Kidney (tissue), 14 donors: ENCODE results near the gene GTPBP6. TPM values are rescaled to one million over a fixed set of nuclear protein-coding genes. Genes with fewer than 3 reads are reported as not detected.

ENCODE experiments used
- DNase-seq, 5 donors: peaks; one replicate each; pipeline ENCODE4 v3.0.0-alpha.2; 2013 to 2020
- FAIRE-seq: peaks from 2 replicates; lab custom pipeline; 2012; peaks lifted over from hg19 to GRCh38; lab: Jason Lieb, UNC
- H3K27ac ChIP-seq, 2 donors: one replicate each; pipeline ENCODE4 v1.7.0; 2013; ENCODE audit warnings: low read depth in 2 of 2, low read length in 2 of 2, inconsistent platforms in 1 of 2
- H3K27me3 ChIP-seq: one replicate; pipeline ENCODE4 v1.7.1; 2013; ENCODE audit warnings: low read length, inconsistent platforms; ENCODE audit not compliant: control insufficient read depth, insufficient read depth
- H3K36me3 ChIP-seq, 3 donors: one replicate each; pipeline versions ENCODE4 v1.7.0 to v1.7.1; 2013; ENCODE audit warnings: low read length in 3 of 3, control low read depth in 1 of 3, inconsistent platforms in 1 of 3; ENCODE audit not compliant: insufficient read depth in 3 of 3, control insufficient read depth in 2 of 3
- H3K4me1 ChIP-seq, 3 donors: one replicate each; pipeline versions ENCODE4 v1.7.0 to v1.7.1; 2013; ENCODE audit warnings: low read length in 3 of 3, inconsistent platforms in 1 of 3, low read depth in 1 of 3; ENCODE audit not compliant: control insufficient read depth in 2 of 3, insufficient read depth in 2 of 3
- H3K4me3 ChIP-seq, 3 donors: one replicate each; pipeline versions ENCODE4 v1.7.0 to v1.8.1; 2013; ENCODE audit warnings: low read length in 3 of 3, control low read depth in 1 of 3, inconsistent platforms in 1 of 3
- H3K9ac ChIP-seq, 3 donors: one replicate each; pipeline versions ENCODE4 v1.7.0 to v1.7.1; 2013; ENCODE audit warnings: low read length in 3 of 3, control low read depth in 1 of 3, inconsistent platforms in 1 of 3
- H3K9me3 ChIP-seq, 3 donors: one replicate each; pipeline versions ENCODE4 v1.7.0 to v1.7.1; 2013; ENCODE audit warnings: low read length in 3 of 3, control low read depth in 1 of 3, inconsistent platforms in 1 of 3; ENCODE audit not compliant: control insufficient read depth in 2 of 3, insufficient read depth in 1 of 3
- intact Hi-C: fragments of 100-400 bp; cut with DNase I; formaldehyde crosslinking; loops from one replicate; pipeline ENCODE4 v1.11.1; 2022
- polyA plus RNA-seq: library from polyadenylated mRNA; stranded (reverse); fragments of 350-450 nt; fragmentation: Illumina TruSeq; extraction: RNeasy Lipid Tissue Mini Kit (QIAGEN cat#74804); gene quantifications from one replicate; pipeline ENCODE4 v1.2.3, GENCODE V29; 2014; ENCODE audit warnings: low read depth, low replicate concordance; ENCODE audit not compliant: insufficient read depth
- total RNA-seq: library from RNA; stranded (reverse); fragmentation: NEBNext Ultra II Directional; extraction: Animal tissue kit (Norgen Biotek cat#: 25700); gene quantifications from one replicate; pipeline ENCODE4 v1.2.1, GENCODE V29; 2021
- TF ChIP-seq, protein P1 (sequence below): IDR thresholded peaks from 3 replicates; pipeline ENCODE4 v1.5.1; 2012; ENCODE audit warnings: mild to moderate bottlenecking, moderate library complexity, borderline replicate concordance; ENCODE audit not compliant: insufficient read depth; ENCODE audit errors: extremely low read depth
- donor health status: control.
- donor health status: control.
- donor health status: control.
- donor health status: control.
- donor health status: control.
- donor health status: DM: yes; HTN: yes; CAD: no.
- donor health status: Normal renal cell carcinoma (clear cell type).

GTPBP6 gene
- total and polyA plus RNA-seq, 2 donors from 2014 or later, result 50.1 to 61.9 TPM

DNA sequence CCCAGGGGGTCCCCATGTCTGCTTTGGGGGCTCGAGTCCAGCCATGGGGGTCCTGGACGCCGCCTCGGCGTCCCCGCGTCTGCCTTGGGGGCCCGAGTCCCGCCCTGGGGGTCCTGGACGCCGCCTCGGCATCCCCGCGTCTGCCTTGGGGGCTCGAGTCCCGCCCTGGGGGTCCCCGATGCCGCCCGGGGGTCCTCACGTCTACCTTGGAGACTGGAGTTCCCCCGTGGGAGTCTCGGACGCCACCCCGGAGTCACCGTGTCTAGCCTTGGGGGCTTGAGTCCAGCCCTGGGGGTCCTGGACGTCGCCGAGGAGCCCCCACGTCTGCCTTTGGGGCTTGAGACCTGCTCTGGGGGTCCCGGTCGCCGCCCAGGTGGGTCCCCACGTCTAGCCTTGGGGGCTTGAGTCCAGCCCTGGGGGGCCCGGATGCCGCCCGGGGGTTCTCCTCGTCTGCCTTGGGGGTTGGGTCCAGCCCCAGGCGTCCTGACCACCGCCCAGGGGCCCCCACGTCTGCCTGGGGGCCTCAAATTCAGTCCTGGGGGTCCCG, 1.1 kb upstream of the GTPBP6 start:
- Histone ChIP-seq H3K9me3 (no peaks in the 10 kb centered on the region), H3K4me1 (peaks cover 0 to 10% (median 0%) of the 10 kb centered on the region in 3 donors), H3K4me3 (peak overlapping the region; percentile 44 to 75 (median 58)), H3K27me3 (no peaks in the 10 kb centered on the region), H3K36me3 (peaks cover 0 to 4% (median 4%) of the 10 kb centered on the region in 3 donors), H3K27ac (no peak overlapping the region), H3K9ac (peak overlapping the region in 2 of 3 donors; percentile 71 to 84)
- intact Hi-C loops, result no loop called here
- TF ChIP-seq, protein P1, sequence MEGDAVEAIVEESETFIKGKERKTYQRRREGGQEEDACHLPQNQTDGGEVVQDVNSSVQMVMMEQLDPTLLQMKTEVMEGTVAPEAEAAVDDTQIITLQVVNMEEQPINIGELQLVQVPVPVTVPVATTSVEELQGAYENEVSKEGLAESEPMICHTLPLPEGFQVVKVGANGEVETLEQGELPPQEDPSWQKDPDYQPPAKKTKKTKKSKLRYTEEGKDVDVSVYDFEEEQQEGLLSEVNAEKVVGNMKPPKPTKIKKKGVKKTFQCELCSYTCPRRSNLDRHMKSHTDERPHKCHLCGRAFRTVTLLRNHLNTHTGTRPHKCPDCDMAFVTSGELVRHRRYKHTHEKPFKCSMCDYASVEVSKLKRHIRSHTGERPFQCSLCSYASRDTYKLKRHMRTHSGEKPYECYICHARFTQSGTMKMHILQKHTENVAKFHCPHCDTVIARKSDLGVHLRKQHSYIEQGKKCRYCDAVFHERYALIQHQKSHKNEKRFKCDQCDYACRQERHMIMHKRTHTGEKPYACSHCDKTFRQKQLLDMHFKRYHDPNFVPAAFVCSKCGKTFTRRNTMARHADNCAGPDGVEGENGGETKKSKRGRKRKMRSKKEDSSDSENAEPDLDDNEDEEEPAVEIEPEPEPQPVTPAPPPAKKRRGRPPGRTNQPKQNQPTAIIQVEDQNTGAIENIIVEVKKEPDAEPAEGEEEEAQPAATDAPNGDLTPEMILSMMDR, result no peak
- FAIRE-seq (no peak), DNase-seq (peak in 2 of 5 donors; percentile 86 to 87)

DNA sequence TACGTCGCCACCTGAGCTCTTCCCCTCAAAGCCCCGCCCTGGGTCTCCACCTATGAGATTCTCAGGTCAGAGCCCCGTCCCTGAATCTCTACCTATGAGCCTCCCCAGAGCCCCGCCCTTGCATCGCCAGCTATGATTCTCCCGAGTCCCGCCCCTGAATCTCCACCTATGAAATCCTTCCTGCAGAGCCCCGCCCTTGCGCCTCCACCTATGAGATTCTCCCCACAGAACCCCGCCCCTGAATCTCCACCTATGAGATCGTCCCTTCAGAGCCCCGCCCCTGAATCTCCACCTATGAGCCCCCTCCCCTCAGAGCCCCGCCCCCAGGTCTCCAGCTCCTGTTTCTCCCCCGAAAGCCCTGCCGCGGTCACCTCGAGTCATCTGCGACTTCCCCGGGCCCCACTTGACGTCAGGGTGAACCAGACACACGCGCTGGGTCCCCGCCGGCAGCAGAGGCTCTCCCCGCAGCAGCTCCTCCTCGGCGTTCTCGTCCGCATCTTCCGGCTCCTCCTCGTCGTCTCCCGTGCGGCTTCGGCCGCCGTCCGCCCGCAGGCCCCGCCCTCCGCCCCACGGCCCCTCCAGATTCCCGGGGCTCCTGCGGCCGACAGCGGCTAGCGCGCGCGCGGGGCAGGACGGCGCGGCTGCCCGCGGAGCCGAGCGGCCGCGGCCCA, 393 bp downstream of the GTPBP6 start:
- Histone ChIP-seq H3K36me3 (peaks cover 0 to 10% (median 7%) of the 10 kb centered on the region in 3 donors), H3K9me3 (no peaks in the 10 kb centered on the region), H3K27ac (peak overlapping the region; percentile 95), H3K27me3 (no peaks in the 10 kb centered on the region), H3K4me1 (peaks cover 0 to 7% (median 0%) of the 10 kb centered on the region in 3 donors), H3K9ac (peak overlapping the region in 1 of 3 donors; percentile 39), H3K4me3 (peak overlapping the region; percentile 52 to 69 (median 57))
- no peak for FAIRE-seq
- TF ChIP-seq, protein P1, result no peak
- intact Hi-C loops, result no loop called here
- DNase-seq, result peak; percentile 98 to 99 (median 99)

DNA sequence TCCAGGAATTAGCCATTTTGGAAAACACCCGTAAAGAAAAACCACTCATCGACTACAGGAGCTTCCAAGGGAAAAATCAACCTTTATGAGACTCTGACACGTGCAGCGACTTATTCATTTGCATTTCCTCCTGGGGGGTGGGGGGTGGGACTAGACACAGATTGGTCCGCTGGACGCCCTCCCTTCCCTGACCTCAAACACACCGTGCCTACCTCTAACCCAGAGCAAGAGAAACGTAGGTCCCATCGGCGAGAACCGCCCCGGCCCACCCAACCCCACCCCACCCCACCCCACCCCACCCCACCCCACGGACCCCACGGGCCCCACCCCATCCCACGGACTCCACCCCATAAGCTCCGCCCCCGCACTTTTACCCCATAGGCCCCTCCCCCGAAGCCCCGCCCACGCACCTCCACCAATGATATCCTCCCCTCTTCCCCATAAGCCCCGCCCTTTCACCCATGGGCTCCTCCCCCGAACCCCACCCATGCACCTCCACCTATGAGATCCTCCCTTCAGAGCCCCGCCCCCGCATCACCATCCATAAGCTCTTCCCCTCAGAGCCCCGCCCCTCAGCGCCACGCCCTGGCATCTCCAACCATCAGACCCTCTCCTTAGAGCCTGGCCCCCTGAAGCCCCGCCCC, 1.1 kb downstream of the GTPBP6 start:
- Histone ChIP-seq H3K9me3 (no peaks in the 10 kb centered on the region), H3K27me3 (no peaks in the 10 kb centered on the region), H3K27ac (no peak overlapping the region), H3K9ac (no peak overlapping the region), H3K4me3 (peak overlapping the region; percentile 4 to 69 (median 38)), H3K36me3 (peaks cover 0 to 12% (median 10%) of the 10 kb centered on the region in 3 donors), H3K4me1 (peaks cover 0 to 7% (median 0%) of the 10 kb centered on the region in 3 donors)
- no peak for FAIRE-seq
- intact Hi-C loops, result no loop called here
- no peak for DNase-seq
- TF ChIP-seq, protein P1, result no peak
